ENCODE measurements around the gene LCN12.

- TF ChIP-seq EZH2 (IDR thresholded peaks at IDR 0.05; ENCODE audit: borderline replicate concordance, low read depth, low read length, poor library complexity, severe bottlenecking) (no peak), CTCF (conservative IDR thresholded peaks at IDR 0.05; ENCODE audit: low read depth, low read length) (no peak)
Measured at GRCh38 chr9:136916330-136917184, 35.5 kb upstream of the LCN12 start.

All from A673 (cell line).